GM15510 (cell line): ENCODE data around the gene ATF5.

Experiments
- POLR2A ChIP-seq: IDR thresholded peaks from 3 replicates; pipeline ENCODE4 v1.6.1; 2011; ENCODE audit warnings: borderline replicate concordance; ENCODE audit not compliant: insufficient read length; ENCODE audit errors: extremely low read depth

ATF5 gene

GRCh38 chr19:49975051-49975450 is 46.0 kb downstream of the ATF5 start:
- no peak for TF ChIP-seq POLR2A

GRCh38 chr19:49976496-49976895 is 47.5 kb downstream of the ATF5 start:
- no peak for TF ChIP-seq POLR2A

- TF ChIP-seq POLR2A = no peak
Observed at GRCh38 chr19:49977076-49977475, 48.1 kb downstream of the ATF5 start.

GRCh38 chr19:49977881-49978280 is 48.9 kb downstream of the ATF5 start:
- TF ChIP-seq POLR2A = no peak

GRCh38 chr19:49978324-49978723 is 49.3 kb downstream of the ATF5 start:
- no peak for TF ChIP-seq POLR2A

GRCh38 chr19:49981603-49982593 is 52.9 kb downstream of the ATF5 start:
- TF ChIP-seq POLR2A = no peak
